Neuronal stem cell (in vitro differentiated cells): ENCODE data around the gene LBX2.

Source experiments
- DNase-seq: peaks from one replicate; pipeline ENCODE4 v3.0.0-alpha.2; 2013; ENCODE audit warnings: low spot score
- H2AFZ ChIP-seq: one replicate; pipeline ENCODE4 v1.6.1; 2013; ENCODE audit warnings: mild to moderate bottlenecking, low read length, inconsistent platforms
- H2AK5ac ChIP-seq: 2 replicates; pipeline ENCODE4 v1.6.1; 2013; ENCODE audit warnings: low read depth, mild to moderate bottlenecking, inconsistent platforms, low read length, moderate library complexity, mixed read lengths
- H2BK120ac ChIP-seq: 2 replicates; pipeline ENCODE4 v1.6.1; 2013; ENCODE audit warnings: low read depth, mild to moderate bottlenecking, inconsistent platforms, low read length, moderate library complexity, mixed read lengths
- H2BK12ac ChIP-seq: one replicate; pipeline ENCODE4 v1.6.1; 2013; ENCODE audit warnings: low read length, inconsistent platforms
- H2BK15ac ChIP-seq: 2 replicates; pipeline ENCODE4 v1.6.1; 2013; ENCODE audit warnings: mild to moderate bottlenecking, low read length, inconsistent platforms, mixed read lengths
- H2BK5ac ChIP-seq: one replicate; pipeline ENCODE4 v1.6.1; 2013; ENCODE audit warnings: inconsistent platforms, mild to moderate bottlenecking, low read length, moderate library complexity
- H3K14ac ChIP-seq: one replicate; pipeline ENCODE4 v1.6.1; 2013; ENCODE audit warnings: low read length, inconsistent platforms
- H3K18ac ChIP-seq: 2 replicates; pipeline ENCODE4 v1.6.1; 2013; ENCODE audit warnings: low read length, inconsistent platforms
- H3K23ac ChIP-seq: 2 replicates; pipeline ENCODE4 v1.6.1; 2013; ENCODE audit warnings: low read depth, mild to moderate bottlenecking, mixed read lengths, low read length, inconsistent platforms; ENCODE audit not compliant: poor library complexity
- H3K27ac ChIP-seq: replicated peaks from 3 replicates; pipeline ENCODE4 v1.5.1; 2013; ENCODE audit warnings: low read length, inconsistent platforms
- H3K27me3 ChIP-seq, 3 experiments: 2 replicates each; pipeline ENCODE4 v1.6.1; 2013; ENCODE audit warnings: low read length in 3 of 3, mild to moderate bottlenecking in 2 of 3, inconsistent platforms in 1 of 3, low read depth in 1 of 3, mixed read lengths in 1 of 3, moderate library complexity in 1 of 3; ENCODE audit not compliant: control insufficient read depth in 3 of 3, insufficient read depth in 3 of 3
- H3K36me3 ChIP-seq, 2 donors: replicated peaks in 1 of 2; 2 replicates each; pipeline ENCODE4 v1.6.1; 2013; ENCODE audit warnings: low read length in 2 of 2; ENCODE audit not compliant: control insufficient read depth in 2 of 2, insufficient read depth in 2 of 2
- H3K4ac ChIP-seq: 2 replicates; pipeline ENCODE4 v1.6.1; 2013; ENCODE audit warnings: inconsistent platforms, mild to moderate bottlenecking, low read length, moderate library complexity
- H3K4me1 ChIP-seq, 2 donors: 1 replicate in 1 of 2; 2 replicates in 1 of 2; pipeline ENCODE4 v1.6.1; 2013; ENCODE audit warnings: low read length in 2 of 2, low read depth in 1 of 2; ENCODE audit not compliant: control insufficient read depth in 2 of 2, insufficient read depth in 1 of 2
- H3K4me2 ChIP-seq: one replicate; pipeline ENCODE4 v1.6.1; 2013; ENCODE audit warnings: mild to moderate bottlenecking, low read length, inconsistent platforms; ENCODE audit not compliant: insufficient read depth, poor library complexity, severe bottlenecking
- H3K4me3 ChIP-seq, 2 donors: 2 replicates each; pipeline ENCODE4 v1.5.1; 2013; ENCODE audit warnings: low read length in 2 of 2, mild to moderate bottlenecking in 2 of 2, inconsistent platforms in 1 of 2, moderate library complexity in 1 of 2
- H3K79me1 ChIP-seq: one replicate; pipeline ENCODE4 v1.6.1; 2013; ENCODE audit warnings: low read depth, mild to moderate bottlenecking, inconsistent platforms, low read length, moderate library complexity
- H3K9ac ChIP-seq: one replicate; pipeline ENCODE4 v1.6.1; 2013; ENCODE audit warnings: mild to moderate bottlenecking, low read depth, low read length, inconsistent platforms; ENCODE audit not compliant: poor library complexity
- H3K9me3 ChIP-seq, 2 donors: replicated peaks in 1 of 2; 2 replicates each; pipeline versions ENCODE3 to v1.6.1; 2013; ENCODE audit warnings: low read length in 2 of 2, mild to moderate bottlenecking in 2 of 2, inconsistent platforms in 1 of 2, low read depth in 1 of 2, mixed read lengths in 1 of 2, moderate library complexity in 1 of 2; ENCODE audit not compliant: control insufficient read depth in 2 of 2, insufficient read depth in 1 of 2
- H4K8ac ChIP-seq: one replicate; pipeline ENCODE4 v1.6.1; 2013; ENCODE audit warnings: low read depth, mild to moderate bottlenecking, inconsistent platforms, low read length, moderate library complexity
- H4K91ac ChIP-seq: one replicate; pipeline ENCODE4 v1.6.1; 2013; ENCODE audit warnings: low read length, low read depth, mild to moderate bottlenecking, inconsistent platforms; ENCODE audit not compliant: poor library complexity
- WGBS, 2 donors: extraction: QIAGEN DNeasy Blood & Tissue Kit; methylation state at CpG; one replicate each; pipeline ENCODE4 v1.1.7; 2013; ENCODE audit warnings: missing lambda C conversion rate in 2 of 2, mixed read lengths in 1 of 2; ENCODE audit not compliant: insufficient read length in 2 of 2, insufficient replicate concordance in 1 of 2; ENCODE audit errors: extremely low coverage in 2 of 2; 5-methylcytosine and 5-hydroxymethylcytosine counted together

LBX2 gene

GRCh38 chr2:74450570-74451190 lies 48.7 kb downstream of the LBX2 start:
- H2BK5ac ChIP-seq, result no peak overlapping the region

GRCh38 chr2:74448771-74449170 lies 50.6 kb downstream of the LBX2 start:
- no peak overlapping the region for H2BK15ac ChIP-seq
- DNase-seq, result no peak
- WGBS, 2 donors, result no CpG with 5 or more reads among the region's 2 CpGs
- H3K9me3 ChIP-seq, result no peaks in the 10 kb centered on the region
- H3K79me1 ChIP-seq, result no peaks in the 10 kb centered on the region
- no peak overlapping the region for H2AK5ac ChIP-seq
- H3K18ac ChIP-seq, result no peak overlapping the region
- H2AFZ ChIP-seq, result no peak overlapping the region
- H2BK12ac ChIP-seq, result no peak overlapping the region
- H3K9ac ChIP-seq, result no peak overlapping the region
- H3K23ac ChIP-seq, result no peak overlapping the region
- no peak overlapping the region for H2BK120ac ChIP-seq
- no peak overlapping the region for H4K8ac ChIP-seq
- H3K14ac ChIP-seq, result no peak overlapping the region
- peaks cover 0 to 8% (median 0%) of the 10 kb centered on the region in 3 experiments for H3K27me3 ChIP-seq
- H4K91ac ChIP-seq, result no peak overlapping the region
- H3K4me1 ChIP-seq, result no peaks in the 10 kb centered on the region
- H3K4me2 ChIP-seq, result no peak overlapping the region
- H3K36me3 ChIP-seq, result no peaks in the 10 kb centered on the region
- no peak overlapping the region for H3K4me3 ChIP-seq
- no peak overlapping the region for H3K4ac ChIP-seq
- no peak overlapping the region for H2BK5ac ChIP-seq
- no peak overlapping the region for H3K27ac ChIP-seq

More at GRCh38 chr2:74450570-74451190, 48.7 kb downstream of the LBX2 start:
- Histone ChIP-seq H3K23ac (no peak overlapping the region), H3K27ac (no peak overlapping the region), H3K4me3 (no peak overlapping the region), H4K8ac (no peak overlapping the region), H2AK5ac (no peak overlapping the region), H3K14ac (no peak overlapping the region), H2BK12ac (no peak overlapping the region), H3K4me1 (peaks cover 2 to 4% of the 10 kb centered on the region in 2 donors), H2AFZ (no peak overlapping the region), H3K9me3 (no peaks in the 10 kb centered on the region), H3K18ac (no peak overlapping the region), H3K27me3 (peaks cover 0 to 8% (median 0%) of the 10 kb centered on the region in 3 experiments), H3K79me1 (no peaks in the 10 kb centered on the region), H3K4ac (no peak overlapping the region), H2BK15ac (no peak overlapping the region), H2BK120ac (no peak overlapping the region), H3K4me2 (no peak overlapping the region), H4K91ac (no peak overlapping the region), H3K9ac (no peak overlapping the region), H3K36me3 (no peaks in the 10 kb centered on the region)
- no CpG with 5 or more reads among the region's 3 CpGs for WGBS, 2 donors
- DNase-seq, result no peak
